Measurements from ENCODE around the gene LDAH.

The LDAH gene

DNA sequence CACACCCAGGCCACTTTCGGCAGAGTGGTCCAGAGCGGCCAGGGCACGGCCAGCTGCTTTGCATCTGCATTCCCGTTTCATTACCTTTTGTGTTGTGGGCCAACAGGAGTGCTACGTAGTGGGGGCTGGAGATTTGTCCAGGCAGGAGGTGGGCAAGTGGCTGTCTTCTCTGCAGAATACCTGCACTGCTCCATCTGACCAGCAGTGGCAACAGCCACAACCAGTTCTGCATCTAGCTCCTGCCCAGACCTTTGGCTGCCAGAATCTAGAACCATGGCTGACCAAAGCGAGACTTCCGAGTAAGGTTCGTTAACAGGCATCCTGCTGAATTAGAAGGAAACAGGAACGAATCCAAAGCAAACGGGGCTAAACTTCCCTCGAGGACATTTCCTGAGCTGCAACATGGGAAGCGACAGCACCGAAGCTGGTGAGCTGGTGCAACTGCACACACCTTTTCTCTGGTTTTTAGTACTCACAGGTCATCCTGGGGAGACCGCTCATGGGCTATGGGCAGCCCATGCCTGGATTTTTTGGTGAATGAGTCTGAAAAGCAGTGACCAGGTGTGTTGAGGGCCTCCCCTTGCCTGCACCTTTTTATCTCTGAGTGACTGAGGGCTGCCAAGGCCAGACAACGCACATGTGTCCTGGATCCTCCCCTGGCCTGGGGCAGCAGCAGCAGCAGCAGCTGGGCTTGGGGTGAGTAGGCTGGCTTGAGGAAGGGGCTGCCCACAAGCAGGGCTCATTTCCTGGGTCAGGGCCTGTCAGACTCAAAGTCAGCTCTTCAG is 145.4 kb downstream of the LDAH start:
- no peak for DNase-seq

DNA sequence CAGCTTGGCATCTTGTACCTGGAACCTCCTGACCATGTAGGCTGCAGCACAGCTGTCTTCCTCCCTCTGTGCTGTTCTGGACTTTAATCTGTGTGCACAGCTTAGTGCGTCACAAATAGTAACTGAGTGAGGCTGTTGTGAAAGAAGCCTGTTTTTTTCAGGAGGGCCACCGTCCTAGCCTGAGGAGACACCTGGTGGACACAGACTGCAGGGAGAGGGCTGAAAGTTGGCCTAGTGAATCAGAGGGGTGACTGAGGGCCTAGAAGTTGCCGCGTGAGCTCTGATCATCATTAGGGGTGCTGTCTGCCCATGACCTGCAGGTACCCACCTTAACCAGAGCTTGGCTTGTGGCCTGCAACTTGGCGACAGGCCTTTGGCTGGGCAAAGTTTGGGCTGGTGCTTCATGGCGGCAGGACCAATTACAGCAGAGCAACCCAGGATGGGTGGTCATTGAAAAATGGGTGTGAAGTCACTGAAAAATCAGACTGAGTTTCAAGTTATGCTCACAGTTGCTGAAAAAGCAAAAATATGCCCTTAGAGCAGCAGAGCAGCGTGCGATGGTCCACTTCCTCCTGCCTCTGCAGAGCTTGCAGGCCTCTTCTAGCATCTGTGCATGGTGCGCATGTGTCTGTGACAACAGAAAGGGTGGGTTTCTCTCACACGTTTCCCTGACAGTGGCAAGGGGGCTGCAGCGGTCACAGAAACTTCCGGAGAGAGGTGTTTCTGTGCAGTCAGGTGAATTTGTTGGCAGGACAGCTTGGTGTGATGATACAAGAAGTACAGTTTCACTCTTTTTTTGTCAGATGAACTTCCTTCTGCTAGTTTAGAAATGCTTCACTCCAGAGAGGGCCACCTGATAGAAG is 146.3 kb downstream of the LDAH start:
- DNase-seq, result no peak

DNA sequence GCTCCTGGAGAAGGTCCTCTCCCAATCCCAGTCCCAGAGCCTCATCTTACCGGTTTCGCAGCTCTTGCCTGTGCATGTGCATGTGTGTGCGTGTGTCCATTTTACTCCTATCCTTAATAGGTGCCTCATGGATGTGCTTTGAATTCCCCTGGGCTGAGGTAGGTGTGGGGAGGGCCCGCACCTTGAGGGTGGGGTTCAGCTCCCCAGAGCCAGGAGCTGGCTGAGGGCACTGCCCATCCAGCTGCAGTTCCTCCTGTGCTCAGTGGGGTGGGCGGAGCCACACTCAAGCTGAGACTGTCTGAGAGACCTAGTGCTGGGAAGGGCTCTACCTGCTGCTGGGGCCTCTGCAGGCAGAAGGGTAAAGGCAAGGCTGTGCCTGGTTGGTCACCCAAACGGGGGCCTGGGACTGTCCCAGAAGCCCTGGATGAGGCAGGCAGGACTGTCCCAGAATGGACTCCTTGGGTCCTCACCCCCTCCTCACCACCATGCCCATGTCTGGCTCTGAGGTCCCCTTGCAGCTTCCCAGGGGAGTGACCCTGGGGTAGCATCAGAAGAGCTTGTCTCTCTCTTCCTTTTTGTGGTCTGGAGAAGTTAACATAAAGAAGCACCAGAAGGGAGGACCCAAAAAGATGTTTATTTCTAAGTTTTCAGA is 147.1 kb downstream of the LDAH start:
- DNase-seq, result no peak

DNA sequence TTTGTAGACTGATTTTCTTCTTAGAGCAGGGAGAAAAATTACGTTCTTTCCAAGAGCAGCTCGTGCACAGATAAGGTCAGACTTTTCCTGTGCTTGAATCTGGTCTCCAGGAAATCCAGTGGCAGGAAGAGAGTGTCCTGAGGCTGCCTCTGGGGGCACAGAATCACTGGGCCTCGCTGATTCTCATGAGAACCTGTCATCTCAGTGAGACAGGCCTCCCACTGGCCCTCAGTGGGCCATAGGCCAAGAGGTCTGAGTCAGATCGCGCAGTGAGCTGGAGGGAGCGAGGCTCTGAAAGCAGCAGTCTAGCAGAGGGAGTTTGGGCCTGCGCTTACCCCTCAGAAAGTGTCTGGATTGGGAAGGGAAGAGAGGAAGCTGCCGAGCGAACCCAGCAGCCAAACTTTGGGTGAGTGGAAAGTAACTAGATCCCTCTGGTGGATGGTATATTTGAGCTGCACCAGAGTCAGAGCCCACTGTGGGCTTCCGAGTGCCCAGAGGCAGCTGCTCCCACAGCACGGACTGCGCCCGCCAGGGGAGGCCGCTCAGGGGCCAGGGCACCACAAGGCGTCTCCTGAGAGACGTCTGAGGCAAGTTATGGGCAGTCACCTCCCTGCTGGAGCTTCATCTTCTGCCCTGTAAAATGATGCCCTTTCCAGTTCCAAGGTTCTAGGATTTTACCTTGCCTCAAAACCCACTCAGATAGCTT is 147.8 kb downstream of the LDAH start:
- DNase-seq, result no peak

DNA sequence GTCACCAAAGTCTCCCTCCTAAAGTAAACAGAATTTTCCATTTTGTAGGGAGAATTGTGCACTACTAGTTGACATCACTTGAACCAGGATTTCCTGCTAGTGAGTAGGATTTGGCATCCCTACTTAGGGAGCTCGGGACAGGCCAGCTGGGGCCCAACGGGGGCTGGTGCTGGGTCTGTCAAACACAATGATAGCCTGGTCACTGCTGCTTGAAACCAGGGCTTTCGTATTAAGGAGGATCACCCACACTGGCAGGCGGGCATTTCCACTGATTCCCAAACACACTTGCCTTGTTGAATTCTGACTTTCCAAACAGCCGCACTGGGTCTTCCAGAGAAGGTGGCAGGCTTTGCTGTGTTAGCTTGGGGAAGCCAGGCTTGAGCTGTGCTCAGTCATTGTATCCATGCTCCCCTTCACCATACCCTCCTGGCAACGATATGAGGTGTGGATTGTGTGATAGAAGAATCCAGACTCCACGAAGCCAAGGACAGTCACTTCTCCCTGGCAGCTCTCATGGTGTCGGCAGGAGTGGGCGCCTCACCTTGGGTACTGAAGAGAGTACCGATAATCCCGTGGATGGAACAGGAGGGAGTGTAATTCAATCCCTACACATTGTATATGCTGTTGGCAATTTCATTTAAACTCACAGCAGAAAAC is 148.5 kb downstream of the LDAH start:
- no peak for DNase-seq

DNA sequence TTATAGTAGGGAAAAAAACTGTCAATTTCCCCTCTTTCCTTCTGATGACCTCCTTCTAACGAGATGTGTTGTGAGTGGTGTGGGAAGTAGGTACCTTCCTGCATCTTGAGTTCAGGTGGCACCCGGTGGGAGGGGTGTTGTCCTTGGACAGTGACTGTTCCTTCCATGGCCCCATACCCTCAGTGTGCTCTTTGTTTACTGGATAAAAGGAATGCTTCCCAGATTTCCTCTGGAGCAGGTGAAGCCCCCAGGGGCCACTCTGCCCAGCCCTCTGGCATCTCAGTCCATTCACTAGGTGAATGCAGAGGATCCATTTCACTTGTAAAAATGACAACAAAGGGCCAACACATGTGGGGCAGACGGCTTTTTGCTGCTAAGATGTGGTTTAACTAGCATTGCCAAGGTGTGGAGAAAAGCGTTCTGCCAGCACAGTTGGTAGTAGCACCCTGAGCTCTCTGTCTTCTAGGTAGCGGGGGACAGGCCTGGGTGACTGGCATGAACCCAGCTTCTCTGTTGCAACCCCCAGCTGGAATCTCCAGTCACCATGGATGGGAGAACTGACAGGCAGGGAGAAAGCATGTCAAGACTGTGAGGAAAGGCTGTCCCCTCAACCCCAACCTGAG is 149.1 kb downstream of the LDAH start:
- DNase-seq, result no peak

DNA sequence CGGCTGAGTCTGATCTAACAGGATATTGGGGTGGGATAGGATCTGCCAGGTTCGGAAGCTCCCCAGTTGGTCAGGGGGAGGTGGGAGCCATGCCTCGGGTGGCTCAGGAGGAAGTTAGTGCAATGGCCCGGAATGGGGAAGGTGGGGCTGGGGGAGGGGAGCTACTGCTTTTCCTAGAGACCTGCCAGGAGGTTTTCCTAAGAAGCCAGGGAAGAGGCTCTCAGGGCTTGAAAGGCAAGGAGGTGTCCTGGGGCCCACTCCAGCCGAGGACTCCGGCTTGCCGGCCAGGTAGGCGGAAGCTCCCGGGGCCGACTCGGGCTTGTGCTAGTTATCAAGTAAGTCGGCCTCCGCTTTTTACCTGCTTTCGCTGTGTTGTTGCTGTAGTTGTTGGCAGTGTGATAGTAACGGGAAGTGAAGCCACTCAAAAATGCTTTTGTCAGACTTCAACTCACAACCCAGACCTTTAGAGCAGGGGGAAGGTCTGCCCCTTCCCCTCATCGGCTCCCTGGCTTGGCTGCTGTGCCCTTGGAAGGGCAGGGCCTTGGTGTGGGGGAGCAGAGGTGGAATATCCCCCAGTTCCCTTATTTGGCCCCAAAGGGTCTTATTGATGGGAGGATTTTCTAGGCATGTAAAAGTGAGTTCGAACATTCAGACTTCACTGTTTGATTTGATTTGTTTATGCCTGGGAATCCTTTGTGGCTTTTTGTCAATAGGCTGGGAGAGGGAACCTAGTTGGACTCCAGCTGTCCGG is 150.5 kb downstream of the LDAH start:
- no peak for DNase-seq

DNA sequence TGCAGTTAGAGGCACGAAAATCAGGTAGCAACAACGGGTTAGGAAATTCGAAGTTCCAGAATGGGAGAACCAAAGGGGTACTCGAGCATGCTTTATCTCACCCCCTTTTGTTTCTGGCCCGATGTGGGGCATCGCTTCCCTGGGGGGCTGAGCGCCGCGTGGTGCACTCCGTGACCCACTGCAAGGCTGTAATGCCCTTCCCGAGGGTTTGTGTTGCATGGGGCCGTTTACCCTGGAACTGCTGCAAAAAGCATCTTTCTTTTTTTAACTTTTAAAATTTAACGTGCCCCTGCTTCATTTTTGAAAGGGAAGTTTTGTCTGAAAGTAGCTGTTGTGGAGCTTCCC is 151.2 kb downstream of the LDAH start:
- no peak for DNase-seq

DNA sequence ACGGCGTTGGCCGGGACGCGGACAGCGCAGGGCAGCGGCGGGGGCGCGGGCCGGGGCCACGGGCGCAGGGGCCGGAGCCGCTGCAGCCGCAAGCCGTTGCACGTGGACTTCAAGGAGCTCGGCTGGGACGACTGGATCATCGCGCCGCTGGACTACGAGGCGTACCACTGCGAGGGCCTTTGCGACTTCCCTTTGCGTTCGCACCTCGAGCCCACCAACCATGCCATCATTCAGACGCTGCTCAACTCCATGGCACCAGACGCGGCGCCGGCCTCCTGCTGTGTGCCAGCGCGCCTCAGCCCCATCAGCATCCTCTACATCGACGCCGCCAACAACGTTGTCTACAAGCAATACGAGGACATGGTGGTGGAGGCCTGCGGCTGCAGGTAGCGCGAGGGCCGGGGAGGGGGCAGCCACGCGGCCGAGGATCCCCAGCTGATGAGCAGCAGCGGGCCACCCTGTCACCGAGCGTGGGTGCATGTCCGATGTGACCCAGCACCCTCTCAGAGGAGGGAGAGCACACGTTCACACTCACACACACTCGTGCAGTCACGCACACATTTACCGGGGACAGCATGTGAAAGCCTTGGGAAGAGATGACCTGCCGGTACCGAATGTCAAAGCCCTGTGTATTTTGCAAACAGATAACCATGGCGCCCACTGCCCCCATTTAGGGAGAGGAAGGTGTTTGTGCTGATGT is 151.7 kb downstream of the LDAH start:
- DNase-seq, result no peak

DNA sequence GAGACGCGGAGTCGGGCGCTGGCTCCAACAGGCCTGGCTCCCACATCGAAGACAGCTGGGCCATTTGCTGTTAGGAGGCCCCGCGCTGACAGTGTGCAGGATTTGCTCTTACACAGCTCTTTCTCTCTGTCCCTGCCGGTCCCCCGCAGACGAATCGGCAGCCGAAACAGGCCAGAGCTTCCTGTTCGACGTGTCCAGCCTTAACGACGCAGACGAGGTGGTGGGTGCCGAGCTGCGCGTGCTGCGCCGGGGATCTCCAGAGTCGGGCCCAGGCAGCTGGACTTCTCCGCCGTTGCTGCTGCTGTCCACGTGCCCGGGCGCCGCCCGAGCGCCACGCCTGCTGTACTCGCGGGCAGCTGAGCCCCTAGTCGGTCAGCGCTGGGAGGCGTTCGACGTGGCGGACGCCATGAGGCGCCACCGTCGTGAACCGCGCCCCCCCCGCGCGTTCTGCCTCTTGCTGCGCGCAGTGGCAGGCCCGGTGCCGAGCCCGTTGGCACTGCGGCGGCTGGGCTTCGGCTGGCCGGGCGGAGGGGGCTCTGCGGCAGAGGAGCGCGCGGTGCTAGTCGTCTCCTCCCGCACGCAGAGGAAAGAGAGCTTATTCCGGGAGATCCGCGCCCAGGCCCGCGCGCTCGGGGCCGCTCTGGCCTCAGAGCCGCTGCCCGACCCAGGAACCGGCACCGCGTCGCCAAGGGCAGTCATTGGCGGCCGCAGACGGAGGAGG is 152.4 kb downstream of the LDAH start:
- no peak for DNase-seq

DNA sequence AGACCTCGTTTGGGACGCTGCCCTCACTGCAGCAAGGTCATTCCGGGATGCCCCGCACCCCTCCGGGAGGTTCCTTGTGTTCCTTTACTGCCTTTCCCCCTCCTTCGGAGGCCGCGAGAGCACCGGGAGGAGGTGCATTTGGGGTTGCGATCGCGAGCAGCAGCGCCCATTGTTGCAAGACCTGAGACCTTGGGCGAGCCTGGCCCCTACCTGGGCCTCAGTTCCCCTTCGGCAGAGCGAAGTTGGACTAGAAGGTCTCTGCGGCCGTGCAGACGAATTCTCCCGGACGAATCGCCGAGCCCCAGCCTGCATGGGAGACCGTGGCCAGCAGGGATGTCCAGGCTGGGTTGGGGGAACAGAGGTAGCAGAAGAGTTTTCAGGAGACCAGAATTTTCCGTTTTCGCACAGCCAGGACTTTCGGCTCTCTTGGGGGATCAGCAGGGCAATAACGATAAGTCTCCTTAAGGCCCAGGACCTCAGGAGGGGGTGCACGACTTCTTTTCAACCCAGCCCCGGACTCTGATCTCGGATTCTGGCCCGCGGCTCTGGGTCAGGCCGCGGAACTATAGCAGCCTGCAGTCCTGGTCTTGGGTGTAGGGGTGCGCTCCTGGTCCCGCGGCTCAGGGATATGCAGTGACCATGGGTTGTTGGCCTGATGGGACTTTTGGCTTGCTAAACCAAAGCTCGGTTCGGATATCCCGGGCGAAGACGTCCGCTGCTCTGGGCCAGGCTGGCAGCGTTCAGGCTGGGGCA is 153.2 kb downstream of the LDAH start:
- no peak for DNase-seq

DNA sequence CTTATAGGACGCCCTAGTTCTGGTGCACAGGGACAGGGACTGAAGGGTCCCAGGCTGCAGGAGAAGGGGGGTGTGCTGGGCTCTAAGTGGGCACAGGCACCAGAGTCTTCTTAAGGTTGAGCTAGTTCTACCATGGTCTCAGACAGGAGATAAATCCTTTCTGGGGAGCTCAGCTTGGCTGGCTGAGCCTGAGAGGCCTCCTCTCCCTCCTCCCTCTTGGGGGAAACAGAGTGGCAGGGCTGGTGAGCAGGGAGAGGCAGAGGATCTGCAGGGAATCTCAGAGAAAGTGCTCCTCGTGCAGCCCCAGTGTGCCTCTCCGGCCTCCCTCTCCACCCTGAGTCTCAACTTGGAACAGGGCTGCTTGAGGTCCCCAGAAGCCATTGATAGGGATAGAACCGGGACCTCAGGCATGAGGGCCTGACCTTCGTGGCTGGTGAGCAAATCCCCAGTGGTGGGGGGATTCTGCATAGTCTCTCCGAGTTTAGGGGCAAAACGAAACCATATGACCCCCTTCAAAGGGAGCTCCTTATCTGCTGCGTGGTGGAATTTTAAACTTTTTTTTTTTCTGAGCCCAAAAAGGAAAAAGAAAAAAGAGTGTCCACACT is 153.9 kb downstream of the LDAH start:
- DNase-seq, result no peak

DNA sequence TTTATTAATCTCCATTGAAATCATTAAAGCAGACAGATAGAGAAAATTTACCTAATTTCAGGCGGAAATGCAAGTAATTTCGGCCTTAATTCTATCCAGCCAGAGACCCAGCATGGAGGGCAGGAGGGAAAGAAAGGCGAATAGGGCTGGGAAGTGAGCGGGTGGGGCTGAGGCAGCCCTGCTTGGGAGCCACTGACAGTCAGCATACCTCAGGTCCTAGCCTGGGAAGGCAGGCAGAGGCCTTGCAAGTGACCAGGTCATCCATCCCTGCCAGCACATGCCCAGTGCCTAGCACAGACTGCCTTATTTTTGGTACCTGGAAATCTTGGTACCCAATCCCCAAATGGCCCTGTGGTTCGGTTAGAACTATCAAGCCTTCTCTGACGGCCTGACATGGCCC is 154.4 kb downstream of the LDAH start:
- DNase-seq, result no peak

DNA sequence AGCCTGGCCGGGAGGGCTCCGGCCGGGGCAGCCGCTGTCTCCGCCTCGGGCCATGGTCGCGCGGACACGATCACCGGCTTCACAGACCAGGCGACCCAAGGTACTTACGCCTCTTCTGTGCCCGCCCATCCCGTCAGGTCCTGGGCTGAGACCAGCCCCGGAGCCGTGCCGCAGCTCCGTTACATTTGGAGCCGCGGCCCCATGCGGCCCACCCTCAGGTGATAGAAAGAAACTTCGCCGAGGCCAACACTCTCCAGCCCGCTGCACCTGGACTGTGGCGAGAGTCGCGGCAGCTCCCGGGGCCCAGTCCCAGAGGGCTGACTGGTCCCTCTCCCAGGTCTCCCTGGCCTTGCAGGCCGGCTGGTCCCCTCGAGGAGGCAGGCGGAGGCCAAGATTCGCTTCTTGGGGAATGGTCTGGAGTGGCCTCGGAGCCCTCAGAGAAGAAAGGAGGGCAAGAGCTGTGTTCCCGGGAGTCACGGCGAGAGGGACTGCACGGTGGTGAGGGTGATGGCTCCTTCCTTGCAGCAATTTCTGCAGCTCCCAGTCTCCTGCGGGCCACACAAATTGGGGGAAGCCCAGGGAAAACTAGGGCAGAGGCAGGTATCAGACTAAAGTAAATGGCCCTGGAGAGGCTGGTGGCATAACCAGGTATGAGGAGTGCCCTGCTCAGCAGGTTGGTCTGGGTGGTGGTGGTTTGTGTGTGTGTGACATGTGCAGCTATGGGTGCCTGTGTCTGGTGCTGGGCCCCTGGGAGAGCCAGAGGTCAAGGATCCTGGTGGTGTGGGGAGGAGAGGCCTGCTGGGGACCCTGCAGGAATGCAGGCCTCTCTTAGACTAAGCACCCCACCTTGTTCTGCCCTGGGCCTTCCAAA is 155.1 kb downstream of the LDAH start:
- DNase-seq, result no peak

DNA sequence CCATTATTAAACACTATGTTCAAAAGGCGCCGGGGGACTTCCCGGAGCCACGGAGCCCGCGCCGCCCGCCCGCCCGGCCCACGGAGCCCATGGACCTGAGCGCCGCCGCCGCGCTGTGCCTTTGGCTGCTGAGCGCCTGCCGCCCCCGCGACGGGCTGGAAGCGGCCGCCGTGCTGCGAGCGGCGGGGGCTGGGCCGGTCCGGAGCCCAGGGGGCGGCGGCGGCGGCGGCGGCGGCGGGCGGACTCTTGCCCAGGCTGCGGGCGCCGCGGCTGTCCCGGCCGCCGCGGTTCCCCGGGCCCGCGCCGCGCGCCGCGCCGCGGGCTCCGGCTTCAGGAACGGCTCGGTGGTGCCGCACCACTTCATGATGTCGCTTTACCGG is 155.8 kb downstream of the LDAH start:
- DNase-seq, result no peak

DNA sequence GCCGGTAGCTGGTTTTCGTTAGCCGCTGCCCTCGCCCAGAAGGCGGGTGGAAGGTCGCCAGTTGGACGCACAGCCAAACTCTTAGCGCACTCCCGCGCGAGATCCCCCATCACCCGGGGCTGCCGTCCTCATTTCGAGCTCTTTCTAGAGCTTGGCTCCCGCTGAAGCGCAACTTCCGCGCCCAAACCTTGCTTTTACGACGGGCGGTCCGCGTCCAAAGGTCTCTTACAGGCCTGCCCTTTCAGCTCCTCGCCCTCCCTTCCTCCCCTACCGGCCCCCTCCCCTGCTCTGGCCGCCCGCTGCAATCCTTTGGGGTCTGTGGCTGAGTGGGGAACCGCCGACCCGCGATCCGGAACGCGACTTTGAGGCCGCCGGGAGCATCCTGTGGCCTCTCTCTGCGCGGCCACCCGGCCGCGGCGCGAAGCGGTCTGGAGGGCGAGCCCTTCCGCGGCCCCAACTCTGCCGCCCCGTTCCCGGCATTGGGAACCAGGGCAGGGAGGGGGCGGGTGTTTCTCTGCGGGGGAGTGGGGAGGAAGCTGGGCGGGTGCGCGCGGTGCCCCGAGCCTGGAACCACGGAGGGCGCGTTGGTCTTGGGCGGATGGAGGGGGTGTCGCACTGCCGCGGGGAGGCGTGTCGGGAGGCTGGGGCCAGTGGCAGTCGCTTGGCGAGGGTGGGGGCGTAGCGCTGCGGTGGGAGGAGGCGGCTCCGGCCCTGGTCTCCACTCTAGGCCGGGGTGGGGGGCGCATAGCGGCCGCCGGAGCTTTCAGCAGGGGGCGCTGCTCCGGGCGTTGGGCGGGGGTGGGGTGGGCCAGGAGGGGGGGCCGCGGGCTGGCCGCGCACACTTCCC is 156.4 kb downstream of the LDAH start, which contains the start of gene GDF7:
Gene GDF7 (plus strand): TSS at position 841 of the 847 bp plus-strand sequence. CDS start 96 bp downstream, outside the sequence.
- no peak for DNase-seq

DNA sequence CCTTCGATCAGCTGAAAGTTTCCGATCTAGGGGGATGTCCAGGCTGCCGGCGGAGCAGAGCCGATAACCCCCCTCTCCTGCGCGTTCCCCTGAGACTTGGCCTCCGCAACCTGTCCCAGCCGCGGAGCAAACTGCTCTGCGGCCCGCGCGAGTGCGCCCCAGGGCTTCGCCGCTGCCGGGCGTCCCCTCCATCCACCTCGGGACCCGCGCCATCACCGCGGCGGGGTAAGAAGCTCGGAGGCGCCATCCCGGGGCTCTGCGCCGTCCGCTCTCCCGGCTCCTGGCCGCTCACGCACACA is 156.9 kb downstream of the LDAH start:
- DNase-seq, result no peak

All from stimulated activated CD4-positive, alpha-beta T cell treated with anti-CD3 and anti-CD28 coated beads, Interleukin-1b, Interleukin-23, amount 100 ng/mL, for 48 hours (primary cell).